Neural crest cell (in vitro differentiated cells): ENCODE results near the gene BLVRA. TPM values are rescaled to one million over a fixed set of nuclear protein-coding genes. Genes with fewer than 3 reads are reported as not detected.

Experiments used
- DNase-seq: peaks from one replicate; pipeline ENCODE4 v3.0.0; 2021; ENCODE audit warnings: low read depth, mixed read lengths, low spot score
- H3K27ac Mint-ChIP-seq: one replicate; pipeline ENCODE4 v1.8.0; 2021; ENCODE audit warnings: mild to moderate bottlenecking, mixed read lengths; ENCODE audit not compliant: unreplicated experiment
- H3K27me3 Mint-ChIP-seq: 2 replicates; pipeline ENCODE4 v1.8.0; 2021; ENCODE audit warnings: low read depth, mild to moderate bottlenecking, mixed read lengths
- H3K36me3 Mint-ChIP-seq: 2 replicates; pipeline ENCODE4 v1.8.0; 2021; ENCODE audit warnings: low read depth, mild to moderate bottlenecking, mixed read lengths
- H3K4me1 Mint-ChIP-seq: 2 replicates; pipeline ENCODE4 v1.8.0; 2021; ENCODE audit warnings: mixed read lengths
- H3K4me3 Mint-ChIP-seq: one replicate; pipeline ENCODE4 v1.8.0; 2021; ENCODE audit warnings: mild to moderate bottlenecking, mixed read lengths
- H3K9me3 Mint-ChIP-seq: 2 replicates; pipeline ENCODE4 v1.8.0; 2021; ENCODE audit warnings: mixed read lengths
- total RNA-seq: library from RNA; stranded (reverse); gene quantifications from 2 replicates; pipeline ENCODE4 v1.2.1, GENCODE V29; 2021
- TF ChIP-seq, protein P1 (sequence below): fragments of 200-600 bp; sonication (generic); conservative IDR thresholded peaks from 2 replicates; pipeline ENCODE4 v1.5.0; 2021; ENCODE audit warnings: antibody characterized with exemption, mild to moderate bottlenecking

Gene BLVRA
- total RNA-seq, 1 donor from 2014 or later: 31.3 TPM

DNA sequence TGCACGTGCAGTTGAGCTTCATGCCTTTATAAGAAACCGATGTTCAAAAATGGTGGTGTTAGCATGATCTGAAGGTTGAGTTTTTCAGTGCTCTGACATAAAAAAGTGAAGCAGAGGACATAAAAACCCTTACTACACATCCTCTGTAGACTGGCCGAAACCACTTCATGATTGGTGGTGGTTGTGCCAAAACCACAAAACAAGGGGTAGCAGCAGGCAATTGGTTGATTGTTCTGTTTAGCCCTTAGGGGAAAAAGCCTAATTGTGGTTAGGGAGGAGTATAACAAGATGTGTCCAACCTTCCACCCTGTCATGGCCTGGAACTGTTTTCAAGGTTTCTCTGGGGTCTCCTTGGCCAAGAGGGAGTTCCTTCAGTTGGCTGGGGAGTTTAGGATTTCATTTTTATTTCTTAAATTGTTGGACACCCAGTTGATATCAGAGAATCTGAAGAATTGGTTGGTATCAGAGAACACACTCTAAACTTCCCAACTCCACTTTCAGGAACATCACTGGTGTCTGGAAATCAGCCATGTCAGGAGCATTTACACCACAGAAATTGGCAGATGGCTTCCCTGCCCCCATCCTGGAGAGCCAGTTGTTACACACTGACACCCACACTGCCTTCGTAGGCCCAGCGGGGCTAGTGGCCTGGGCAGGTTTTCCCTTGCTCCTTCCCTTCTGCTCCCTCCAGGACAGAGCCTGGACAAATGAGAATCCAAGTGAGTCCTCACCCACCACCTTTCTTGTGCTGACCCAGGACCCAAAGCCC is 92.1 kb downstream of the BLVRA start:
- TF ChIP-seq, protein P1, sequence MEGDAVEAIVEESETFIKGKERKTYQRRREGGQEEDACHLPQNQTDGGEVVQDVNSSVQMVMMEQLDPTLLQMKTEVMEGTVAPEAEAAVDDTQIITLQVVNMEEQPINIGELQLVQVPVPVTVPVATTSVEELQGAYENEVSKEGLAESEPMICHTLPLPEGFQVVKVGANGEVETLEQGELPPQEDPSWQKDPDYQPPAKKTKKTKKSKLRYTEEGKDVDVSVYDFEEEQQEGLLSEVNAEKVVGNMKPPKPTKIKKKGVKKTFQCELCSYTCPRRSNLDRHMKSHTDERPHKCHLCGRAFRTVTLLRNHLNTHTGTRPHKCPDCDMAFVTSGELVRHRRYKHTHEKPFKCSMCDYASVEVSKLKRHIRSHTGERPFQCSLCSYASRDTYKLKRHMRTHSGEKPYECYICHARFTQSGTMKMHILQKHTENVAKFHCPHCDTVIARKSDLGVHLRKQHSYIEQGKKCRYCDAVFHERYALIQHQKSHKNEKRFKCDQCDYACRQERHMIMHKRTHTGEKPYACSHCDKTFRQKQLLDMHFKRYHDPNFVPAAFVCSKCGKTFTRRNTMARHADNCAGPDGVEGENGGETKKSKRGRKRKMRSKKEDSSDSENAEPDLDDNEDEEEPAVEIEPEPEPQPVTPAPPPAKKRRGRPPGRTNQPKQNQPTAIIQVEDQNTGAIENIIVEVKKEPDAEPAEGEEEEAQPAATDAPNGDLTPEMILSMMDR: no peak
- no peak overlapping the region for H3K27ac Mint-ChIP-seq
- H3K4me1 Mint-ChIP-seq: no peaks in the 10 kb centered on the region
- H3K27me3 Mint-ChIP-seq: no peaks in the 10 kb centered on the region
- no peaks in the 10 kb centered on the region for H3K9me3 Mint-ChIP-seq
- no peak for DNase-seq
- H3K36me3 Mint-ChIP-seq: no peaks in the 10 kb centered on the region
- no peak overlapping the region for H3K4me3 Mint-ChIP-seq

DNA sequence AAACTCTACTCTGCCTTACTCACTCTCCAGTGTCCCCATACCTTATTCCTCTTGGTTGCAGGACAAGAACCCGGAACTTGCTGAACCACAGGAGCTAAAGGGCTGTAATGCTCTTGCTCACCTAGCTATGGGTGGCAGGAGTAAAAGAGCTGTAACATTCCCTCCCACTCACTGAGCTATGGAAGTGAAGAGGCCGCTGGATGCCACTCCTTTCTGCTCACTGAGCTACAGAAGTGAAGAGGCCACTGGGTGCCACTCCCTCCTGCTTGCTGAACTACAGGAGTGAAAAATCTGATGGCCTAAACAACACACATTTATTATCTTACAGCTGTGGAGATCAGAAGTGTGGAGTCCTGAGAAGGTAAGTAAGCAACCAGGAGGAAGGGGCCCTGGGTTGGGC is 93.3 kb downstream of the BLVRA start:
- DNase-seq: no peak
- Mint-ChIP-seq H3K4me3 (no peak overlapping the region), H3K9me3 (no peaks in the 10 kb centered on the region), H3K36me3 (no peaks in the 10 kb centered on the region), H3K4me1 (no peaks in the 10 kb centered on the region), H3K27ac (no peak overlapping the region), H3K27me3 (no peaks in the 10 kb centered on the region)
- TF ChIP-seq, protein P1: no peak

DNA sequence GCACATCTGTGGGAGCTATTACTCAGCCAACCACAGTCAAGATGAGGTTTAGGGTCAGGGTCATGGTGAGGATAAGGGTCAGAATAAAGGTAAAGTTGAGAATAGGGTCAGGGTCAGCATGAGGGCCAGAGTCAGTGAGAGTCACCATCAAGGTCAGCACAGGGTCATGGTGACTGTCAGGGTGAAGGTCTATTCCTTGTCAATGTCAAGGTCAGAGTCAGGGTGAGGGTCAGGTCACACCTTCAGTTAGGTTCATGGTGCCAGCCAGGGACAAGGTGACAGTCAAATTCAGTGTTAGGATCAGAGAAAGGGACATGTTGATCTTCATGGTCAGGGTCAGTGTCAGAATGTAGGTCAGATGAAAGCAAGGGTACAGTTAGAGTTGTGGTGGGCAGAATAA is 96.7 kb downstream of the BLVRA start:
- no peaks in the 10 kb centered on the region for H3K4me1 Mint-ChIP-seq
- TF ChIP-seq, protein P1: no peak
- no peak overlapping the region for H3K27ac Mint-ChIP-seq
- H3K27me3 Mint-ChIP-seq: no peaks in the 10 kb centered on the region
- peaks cover 4% of the 10 kb centered on the region for H3K9me3 Mint-ChIP-seq
- H3K36me3 Mint-ChIP-seq: no peaks in the 10 kb centered on the region
- DNase-seq: no peak
- no peak overlapping the region for H3K4me3 Mint-ChIP-seq

DNA sequence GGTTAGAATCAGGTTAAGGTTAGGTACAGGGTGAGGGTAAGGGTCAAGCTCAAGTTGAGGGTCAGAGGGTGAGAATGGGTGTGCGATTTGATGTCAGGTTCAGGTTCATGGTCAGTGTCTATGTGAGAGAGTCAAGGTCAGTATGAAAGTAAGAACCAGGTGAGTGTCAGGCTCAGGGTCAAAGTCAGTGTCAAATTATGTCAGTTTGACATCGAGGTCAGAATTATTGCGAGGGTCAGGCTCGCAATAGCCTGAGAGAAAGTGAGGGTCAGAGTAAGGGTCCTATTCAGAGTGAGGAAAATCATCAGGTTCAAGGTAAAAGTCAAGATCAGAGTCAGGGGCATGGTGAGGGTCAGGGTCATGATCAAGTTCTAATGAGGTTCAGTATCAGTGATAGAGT is 97.8 kb downstream of the BLVRA start:
- H3K27me3 Mint-ChIP-seq: peaks cover 4% of the 10 kb centered on the region
- TF ChIP-seq, protein P1: no peak
- no peaks in the 10 kb centered on the region for H3K4me1 Mint-ChIP-seq
- H3K9me3 Mint-ChIP-seq: peaks cover 4% of the 10 kb centered on the region
- no peak overlapping the region for H3K27ac Mint-ChIP-seq
- DNase-seq: no peak
- no peak overlapping the region for H3K4me3 Mint-ChIP-seq
- H3K36me3 Mint-ChIP-seq: no peaks in the 10 kb centered on the region

Other genes with a start within 250 kb of the BLVRA start
- 6.3 and 7.1 TPM in 2 replicates for gene STK17A, start 175.6 kb upstream of the BLVRA start, total RNA-seq
- 102 and 116 TPM in 2 replicates for gene COA1, start 29.2 kb upstream of the BLVRA start, total RNA-seq
- 109 TPM in 2 replicates for gene MRPS24, start 110.8 kb downstream of the BLVRA start, total RNA-seq
- gene URGCP, start 147.9 kb downstream of the BLVRA start, total RNA-seq: 27.9 and 30.0 TPM in 2 replicates
- 14.1 and 15.6 TPM in 2 replicates for gene UBE2D4, start 167.8 kb downstream of the BLVRA start, total RNA-seq
- not detected in 2 replicates for gene SPDYE1, start 239.2 kb downstream of the BLVRA start, total RNA-seq